ENCODE results near the gene TEKTIP1.

DNA sequence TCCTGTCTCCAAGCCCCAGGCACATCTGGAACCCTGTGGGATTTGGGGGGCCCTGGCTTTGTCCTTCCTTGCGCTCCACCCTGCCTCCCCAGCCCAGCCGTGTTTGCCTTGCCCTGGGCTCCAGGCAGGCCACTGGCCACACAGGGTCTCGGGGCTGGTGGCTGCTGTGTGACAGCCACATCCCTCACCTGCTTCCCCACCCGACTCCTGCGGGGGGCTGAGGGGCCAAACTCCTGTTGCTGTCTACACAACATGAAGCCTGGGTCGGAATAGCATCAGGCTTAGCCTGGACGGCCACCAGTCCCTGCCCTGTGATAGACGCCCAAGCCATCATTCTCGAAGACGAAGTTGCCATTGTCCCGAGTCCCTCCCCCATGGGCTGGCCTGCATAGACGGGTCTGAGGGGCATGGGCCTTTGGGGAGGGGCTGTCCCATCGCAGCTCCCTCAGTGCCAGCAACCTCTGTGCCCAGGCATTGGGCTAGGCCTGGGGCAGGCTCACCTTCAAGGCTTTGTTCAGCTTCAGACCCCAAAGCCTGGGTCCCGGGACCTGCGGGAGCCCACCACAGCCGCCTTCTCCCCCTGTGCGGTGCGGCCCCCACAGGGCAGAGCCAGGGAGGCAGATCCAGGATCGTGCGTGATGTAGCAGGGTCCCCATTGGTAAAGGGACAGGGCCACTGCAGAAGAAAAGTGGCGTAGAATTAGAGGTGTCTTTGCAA is 15.5 kb upstream of the TEKTIP1 start:
- TF ChIP-seq, protein P1, sequence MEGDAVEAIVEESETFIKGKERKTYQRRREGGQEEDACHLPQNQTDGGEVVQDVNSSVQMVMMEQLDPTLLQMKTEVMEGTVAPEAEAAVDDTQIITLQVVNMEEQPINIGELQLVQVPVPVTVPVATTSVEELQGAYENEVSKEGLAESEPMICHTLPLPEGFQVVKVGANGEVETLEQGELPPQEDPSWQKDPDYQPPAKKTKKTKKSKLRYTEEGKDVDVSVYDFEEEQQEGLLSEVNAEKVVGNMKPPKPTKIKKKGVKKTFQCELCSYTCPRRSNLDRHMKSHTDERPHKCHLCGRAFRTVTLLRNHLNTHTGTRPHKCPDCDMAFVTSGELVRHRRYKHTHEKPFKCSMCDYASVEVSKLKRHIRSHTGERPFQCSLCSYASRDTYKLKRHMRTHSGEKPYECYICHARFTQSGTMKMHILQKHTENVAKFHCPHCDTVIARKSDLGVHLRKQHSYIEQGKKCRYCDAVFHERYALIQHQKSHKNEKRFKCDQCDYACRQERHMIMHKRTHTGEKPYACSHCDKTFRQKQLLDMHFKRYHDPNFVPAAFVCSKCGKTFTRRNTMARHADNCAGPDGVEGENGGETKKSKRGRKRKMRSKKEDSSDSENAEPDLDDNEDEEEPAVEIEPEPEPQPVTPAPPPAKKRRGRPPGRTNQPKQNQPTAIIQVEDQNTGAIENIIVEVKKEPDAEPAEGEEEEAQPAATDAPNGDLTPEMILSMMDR (IDR thresholded peaks at IDR 0.05; ENCODE audit: low read length), result no peak
- TF ChIP-seq EZH2 (IDR thresholded peaks at IDR 0.05; ENCODE audit: borderline replicate concordance, low read length), result no peak
